ENCODE measurements around the gene CCDC54.

DNA sequence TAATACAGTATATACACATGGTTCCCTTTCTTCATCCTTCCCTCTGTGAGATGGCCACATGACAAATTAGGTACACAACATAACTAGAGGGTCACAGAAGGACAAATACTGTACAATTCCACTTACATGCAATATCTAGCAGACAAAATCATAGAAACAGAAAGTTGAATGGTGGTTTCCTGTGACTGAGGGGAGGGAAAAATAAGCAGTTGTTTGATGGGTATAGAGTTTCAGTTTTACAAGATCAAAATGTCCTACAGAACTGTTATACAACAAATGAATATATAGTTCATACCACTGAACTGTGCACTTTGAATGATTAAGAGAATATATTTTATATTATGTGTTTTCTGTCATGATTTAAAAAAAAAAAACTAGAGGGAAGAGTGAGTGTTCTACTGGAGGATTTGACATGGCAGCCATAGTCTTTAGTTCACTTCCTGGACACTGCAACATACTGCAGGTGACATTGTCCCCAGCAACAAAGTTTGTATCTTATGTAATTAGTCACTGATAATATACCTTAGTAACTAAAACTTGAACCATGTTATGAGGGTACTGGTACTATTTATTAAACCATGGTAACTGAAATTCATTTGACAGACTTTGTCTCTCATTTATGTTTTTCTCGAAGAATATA lies 37.2 kb downstream of the CCDC54 start:
- TF ChIP-seq, protein P1, sequence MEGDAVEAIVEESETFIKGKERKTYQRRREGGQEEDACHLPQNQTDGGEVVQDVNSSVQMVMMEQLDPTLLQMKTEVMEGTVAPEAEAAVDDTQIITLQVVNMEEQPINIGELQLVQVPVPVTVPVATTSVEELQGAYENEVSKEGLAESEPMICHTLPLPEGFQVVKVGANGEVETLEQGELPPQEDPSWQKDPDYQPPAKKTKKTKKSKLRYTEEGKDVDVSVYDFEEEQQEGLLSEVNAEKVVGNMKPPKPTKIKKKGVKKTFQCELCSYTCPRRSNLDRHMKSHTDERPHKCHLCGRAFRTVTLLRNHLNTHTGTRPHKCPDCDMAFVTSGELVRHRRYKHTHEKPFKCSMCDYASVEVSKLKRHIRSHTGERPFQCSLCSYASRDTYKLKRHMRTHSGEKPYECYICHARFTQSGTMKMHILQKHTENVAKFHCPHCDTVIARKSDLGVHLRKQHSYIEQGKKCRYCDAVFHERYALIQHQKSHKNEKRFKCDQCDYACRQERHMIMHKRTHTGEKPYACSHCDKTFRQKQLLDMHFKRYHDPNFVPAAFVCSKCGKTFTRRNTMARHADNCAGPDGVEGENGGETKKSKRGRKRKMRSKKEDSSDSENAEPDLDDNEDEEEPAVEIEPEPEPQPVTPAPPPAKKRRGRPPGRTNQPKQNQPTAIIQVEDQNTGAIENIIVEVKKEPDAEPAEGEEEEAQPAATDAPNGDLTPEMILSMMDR (IDR thresholded peaks at IDR 0.05) = no peak
- no peak for TF ChIP-seq POLR2A (IDR thresholded peaks at IDR 0.05)

All from prostate gland (tissue), 2 donors.